CD4-positive, alpha-beta T cell treated with Interleukin-17A for 4 hours (primary cell): ENCODE data around the gene SLC39A9.
"Not testable (repeated sequence)": the region's sequence is repeated elsewhere in the genome, so short reads cannot be mapped to it uniquely, and the experiment has no call there.

Experiments
- DNase-seq: peaks from one replicate; pipeline ENCODE4 v3.0.0-alpha.2; 2020; ENCODE audit warnings: mixed read lengths

Gene SLC39A9

GRCh38 chr14:69370061-69370460 lies 28.4 kb upstream of the SLC39A9 start:
- no peak for DNase-seq

- DNase-seq: no peak
Observed at GRCh38 chr14:69372146-69372545, 26.3 kb upstream of the SLC39A9 start.

- no peak for DNase-seq
Observed at GRCh38 chr14:69373104-69373503, 25.4 kb upstream of the SLC39A9 start.

GRCh38 chr14:69374235-69374634 lies 24.3 kb upstream of the SLC39A9 start:
- no peak for DNase-seq

GRCh38 chr14:69375182-69375581 lies 23.3 kb upstream of the SLC39A9 start:
- DNase-seq: no peak

GRCh38 chr14:69375722-69376121 lies 22.8 kb upstream of the SLC39A9 start:
- DNase-seq: no peak

GRCh38 chr14:69376439-69376838 lies 22.1 kb upstream of the SLC39A9 start:
- DNase-seq: no peak

GRCh38 chr14:69378274-69378673 lies 20.2 kb upstream of the SLC39A9 start:
- no peak for DNase-seq

- DNase-seq: no peak
Observed at GRCh38 chr14:69387311-69387710, 11.2 kb upstream of the SLC39A9 start.

GRCh38 chr14:69391400-69391799 lies 7.1 kb upstream of the SLC39A9 start:
- DNase-seq: not testable (repeated sequence)

GRCh38 chr14:69392481-69392880 lies 6.0 kb upstream of the SLC39A9 start:
- DNase-seq: no peak

- no peak for DNase-seq
Observed at GRCh38 chr14:69395929-69396328, 2.6 kb upstream of the SLC39A9 start.

GRCh38 chr14:69398818-69399210 lies 322 bp downstream of the SLC39A9 start:
- DNase-seq: no peak

- DNase-seq: no peak
Observed at GRCh38 chr14:69399750-69400149, 1.3 kb downstream of the SLC39A9 start.

GRCh38 chr14:69400154-69400553 lies 1.7 kb downstream of the SLC39A9 start:
- DNase-seq: no peak

GRCh38 chr14:69401841-69402240 lies 3.3 kb downstream of the SLC39A9 start:
- DNase-seq: no peak

GRCh38 chr14:69404478-69404877 lies 6.0 kb downstream of the SLC39A9 start:
- DNase-seq: no peak

GRCh38 chr14:69404883-69405282 lies 6.4 kb downstream of the SLC39A9 start:
- no peak for DNase-seq

- DNase-seq: no peak
Observed at GRCh38 chr14:69405762-69406161, 7.3 kb downstream of the SLC39A9 start.

- no peak for DNase-seq
Observed at GRCh38 chr14:69408331-69408960, 10.0 kb downstream of the SLC39A9 start.

- no peak for DNase-seq
Observed at GRCh38 chr14:69413483-69413882, 15.0 kb downstream of the SLC39A9 start.

GRCh38 chr14:69416087-69416486 lies 17.6 kb downstream of the SLC39A9 start:
- not testable (repeated sequence) for DNase-seq

- DNase-seq: no peak
Observed at GRCh38 chr14:69423279-69423678, 24.8 kb downstream of the SLC39A9 start.

GRCh38 chr14:69424149-69424923 lies 25.8 kb downstream of the SLC39A9 start:
- no peak for DNase-seq

GRCh38 chr14:69427596-69427995 lies 29.1 kb downstream of the SLC39A9 start:
- no peak for DNase-seq
